HepG2 (cell line): ENCODE results near the gene DHTKD1. TPM values are rescaled to one million over a fixed set of nuclear protein-coding genes. Genes with fewer than 3 reads are reported as not detected.

Experiments
- ATF2 ChIP-seq: sonication (generic); formaldehyde crosslinking; IDR thresholded peaks from 2 replicates; pipeline ENCODE4 v1.4.0; 2020; ENCODE audit warnings: missing genetic modification reagents
- E2F1 ChIP-seq: sonication (generic); formaldehyde crosslinking; IDR thresholded peaks from 2 replicates; pipeline ENCODE4 v1.5.0; 2020; ENCODE audit warnings: missing genetic modification reagents
- EED ChIP-seq: sonication (generic); formaldehyde crosslinking; IDR thresholded peaks from 2 replicates; pipeline ENCODE4 v1.5.0; 2020; ENCODE audit warnings: mild to moderate bottlenecking, missing genetic modification reagents
- KAT7 ChIP-seq: IDR thresholded peaks from 2 replicates; pipeline ENCODE4 v1.6.1; 2018; ENCODE audit warnings: borderline replicate concordance, missing compliant biosample characterization
- MED1 ChIP-seq: sonication (generic); formaldehyde crosslinking; IDR thresholded peaks from 2 replicates; pipeline ENCODE4 v1.4.0; 2020; ENCODE audit warnings: missing genetic modification reagents
- RFXANK ChIP-seq: IDR thresholded peaks from 2 replicates; pipeline ENCODE4 v1.6.1; 2016
- SATB2 ChIP-seq: sonication (generic); formaldehyde crosslinking; IDR thresholded peaks from 2 replicates; pipeline ENCODE4 v1.5.0; 2020; ENCODE audit warnings: missing genetic modification reagents
- TFDP2 ChIP-seq: sonication (generic); formaldehyde crosslinking; IDR thresholded peaks from 2 replicates; pipeline ENCODE4 v1.4.0; 2020; ENCODE audit warnings: missing genetic modification reagents
- ZNF138 ChIP-seq: sonication (generic); formaldehyde crosslinking; IDR thresholded peaks from 2 replicates; pipeline ENCODE4 v1.5.0; 2020; ENCODE audit warnings: mild to moderate bottlenecking, low read depth, missing genetic modification reagents
- ZNF17 ChIP-seq: sonication (generic); formaldehyde crosslinking; IDR thresholded peaks from 2 replicates; pipeline ENCODE4 v1.5.0; 2020; ENCODE audit warnings: mild to moderate bottlenecking, missing genetic modification reagents
- ZSCAN31 ChIP-seq: sonication (generic); formaldehyde crosslinking; IDR thresholded peaks from 2 replicates; pipeline ENCODE4 v1.5.0; 2020; ENCODE audit warnings: low read depth, mild to moderate bottlenecking, missing genetic modification reagents
- polyA plus RNA-seq, 8 experiments: library from polyadenylated mRNA; depleted of rRNA in 3 of 8; stranded (reverse) in 7 of 8; unstranded in 1 of 8; fragments of >200 nt; fragmentation: Illumina TruSeq in 4 of 8; extraction: Trizol in 4 of 8; gene quantifications; 2 replicates each; pipeline versions ENCODE4 v1.2.1 to v1.2.3, GENCODE V29; 2011 to 2016; ENCODE audit warnings: low read depth in 4 of 8, missing spikeins in 1 of 8, mixed read lengths in 1 of 8; ENCODE audit not compliant: insufficient read depth in 1 of 8
- total RNA-seq, 5 experiments: library from RNA; depleted of rRNA; stranded (reverse); fragments of >200 nt; fragmentation: Illumina TruSeq; extraction: Trizol; gene quantifications; 2 replicates each; pipeline ENCODE4 v1.2.3, GENCODE V29; 2016; ENCODE audit warnings: low read depth in 1 of 5
- TF ChIP-seq, protein P1 (sequence below): sonication (generic); formaldehyde crosslinking; IDR thresholded peaks from 2 replicates; pipeline ENCODE4 v1.4.0; 2020; ENCODE audit warnings: missing genetic modification reagents
- TF ChIP-seq, protein P2 (sequence below): sonication (generic); formaldehyde crosslinking; IDR thresholded peaks from 2 replicates; pipeline ENCODE4 v1.4.0; 2020; ENCODE audit warnings: mild to moderate bottlenecking, missing genetic modification reagents
- TF ChIP-seq, protein P3 (sequence below): sonication (generic); formaldehyde crosslinking; IDR thresholded peaks from 2 replicates; pipeline ENCODE4 v1.5.0; 2020; ENCODE audit warnings: missing genetic modification reagents

Gene DHTKD1
- total and polyA plus RNA-seq, 2 of the 13 experiments (the other 11 are each of a cell fraction or from before 2014, with no cell fraction given) = 9.6 to 14.1 TPM

DNA sequence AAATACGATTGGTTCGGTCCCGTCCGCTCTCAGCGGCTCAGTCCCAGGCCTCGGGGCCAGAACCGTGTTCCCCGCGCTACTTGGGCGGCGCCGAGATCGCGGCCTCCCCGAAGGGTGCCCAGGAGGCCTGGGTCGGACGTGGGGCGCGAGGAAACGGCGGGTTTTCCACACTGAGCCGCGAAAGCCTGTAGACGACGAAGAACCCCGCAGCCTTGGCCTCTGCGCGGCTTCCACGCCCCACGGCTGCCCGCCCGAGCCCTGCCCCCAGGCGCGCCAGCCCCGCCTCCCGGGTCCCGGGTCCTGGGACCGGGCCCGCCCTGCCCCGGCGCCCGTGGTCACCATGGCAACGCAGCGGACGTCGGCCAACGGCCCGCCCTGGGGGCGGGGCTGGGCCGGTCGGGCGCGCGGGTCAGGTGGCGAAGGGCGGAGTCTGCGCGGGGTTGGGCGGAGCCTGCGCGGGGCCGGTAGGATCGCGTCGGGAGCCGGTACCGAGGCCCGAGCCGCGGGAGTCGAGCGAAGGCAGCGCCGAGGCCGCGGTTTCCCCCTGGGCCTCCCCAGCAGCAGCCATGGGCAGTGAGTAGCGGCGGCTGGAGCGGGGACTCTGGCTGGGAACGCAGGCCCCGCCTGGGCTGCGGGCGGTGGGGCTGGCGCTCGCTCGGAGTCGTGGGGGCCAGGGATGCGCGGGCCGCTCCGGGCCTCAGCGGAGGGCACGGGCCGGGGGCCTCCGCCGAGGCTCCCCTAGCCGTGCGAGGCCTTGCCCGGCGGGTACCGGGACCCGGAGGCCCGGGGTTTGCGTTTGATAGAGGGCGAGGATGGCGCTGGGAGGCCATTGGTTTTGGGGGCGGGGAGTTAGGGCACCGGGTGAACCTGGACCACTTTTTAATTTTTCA, 60.7 kb downstream of the DHTKD1 start, which contains the start of gene SEC61A2 (continued):
- TF ChIP-seq ZNF17 (CRISPR knock-in tag) (no peak), E2F1 (0 out of 2 replicates have a peak, but pooled peaks have one; percentile 27), MED1 (peak; percentile 65; the same call in 1 of the 2 replicates), KAT7 (0 out of 2 replicates have a peak, but pooled peaks have one; percentile 49), SATB2 (CRISPR knock-in tag) (no peak), ZNF138 (no peak), RFXANK (no peak), ZSCAN31 (CRISPR knock-in tag) (no peak), ATF2 (CRISPR knock-in tag) (no peak), TFDP2 (CRISPR knock-in tag) (peak; percentile 58), EED (CRISPR knock-in tag) (no peak)
- TF ChIP-seq, protein P1, sequence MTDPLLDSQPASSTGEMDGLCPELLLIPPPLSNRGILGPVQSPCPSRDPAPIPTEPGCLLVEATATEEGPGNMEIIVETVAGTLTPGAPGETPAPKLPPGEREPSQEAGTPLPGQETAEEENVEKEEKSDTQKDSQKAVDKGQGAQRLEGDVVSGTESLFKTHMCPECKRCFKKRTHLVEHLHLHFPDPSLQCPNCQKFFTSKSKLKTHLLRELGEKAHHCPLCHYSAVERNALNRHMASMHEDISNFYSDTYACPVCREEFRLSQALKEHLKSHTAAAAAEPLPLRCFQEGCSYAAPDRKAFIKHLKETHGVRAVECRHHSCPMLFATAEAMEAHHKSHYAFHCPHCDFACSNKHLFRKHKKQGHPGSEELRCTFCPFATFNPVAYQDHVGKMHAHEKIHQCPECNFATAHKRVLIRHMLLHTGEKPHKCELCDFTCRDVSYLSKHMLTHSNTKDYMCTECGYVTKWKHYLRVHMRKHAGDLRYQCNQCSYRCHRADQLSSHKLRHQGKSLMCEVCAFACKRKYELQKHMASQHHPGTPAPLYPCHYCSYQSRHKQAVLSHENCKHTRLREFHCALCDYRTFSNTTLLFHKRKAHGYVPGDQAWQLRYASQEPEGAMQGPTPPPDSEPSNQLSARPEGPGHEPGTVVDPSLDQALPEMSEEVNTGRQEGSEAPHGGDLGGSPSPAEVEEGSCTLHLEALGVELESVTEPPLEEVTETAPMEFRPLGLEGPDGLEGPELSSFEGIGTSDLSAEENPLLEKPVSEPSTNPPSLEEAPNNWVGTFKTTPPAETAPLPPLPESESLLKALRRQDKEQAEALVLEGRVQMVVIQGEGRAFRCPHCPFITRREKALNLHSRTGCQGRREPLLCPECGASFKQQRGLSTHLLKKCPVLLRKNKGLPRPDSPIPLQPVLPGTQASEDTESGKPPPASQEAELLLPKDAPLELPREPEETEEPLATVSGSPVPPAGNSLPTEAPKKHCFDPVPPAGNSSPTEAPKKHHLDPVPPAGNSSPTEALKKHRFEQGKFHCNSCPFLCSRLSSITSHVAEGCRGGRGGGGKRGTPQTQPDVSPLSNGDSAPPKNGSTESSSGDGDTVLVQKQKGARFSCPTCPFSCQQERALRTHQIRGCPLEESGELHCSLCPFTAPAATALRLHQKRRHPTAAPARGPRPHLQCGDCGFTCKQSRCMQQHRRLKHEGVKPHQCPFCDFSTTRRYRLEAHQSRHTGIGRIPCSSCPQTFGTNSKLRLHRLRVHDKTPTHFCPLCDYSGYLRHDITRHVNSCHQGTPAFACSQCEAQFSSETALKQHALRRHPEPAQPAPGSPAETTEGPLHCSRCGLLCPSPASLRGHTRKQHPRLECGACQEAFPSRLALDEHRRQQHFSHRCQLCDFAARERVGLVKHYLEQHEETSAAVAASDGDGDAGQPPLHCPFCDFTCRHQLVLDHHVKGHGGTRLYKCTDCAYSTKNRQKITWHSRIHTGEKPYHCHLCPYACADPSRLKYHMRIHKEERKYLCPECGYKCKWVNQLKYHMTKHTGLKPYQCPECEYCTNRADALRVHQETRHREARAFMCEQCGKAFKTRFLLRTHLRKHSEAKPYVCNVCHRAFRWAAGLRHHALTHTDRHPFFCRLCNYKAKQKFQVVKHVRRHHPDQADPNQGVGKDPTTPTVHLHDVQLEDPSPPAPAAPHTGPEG (CRISPR knock-in tag) = peak; percentile 70
- TF ChIP-seq, protein P2, sequence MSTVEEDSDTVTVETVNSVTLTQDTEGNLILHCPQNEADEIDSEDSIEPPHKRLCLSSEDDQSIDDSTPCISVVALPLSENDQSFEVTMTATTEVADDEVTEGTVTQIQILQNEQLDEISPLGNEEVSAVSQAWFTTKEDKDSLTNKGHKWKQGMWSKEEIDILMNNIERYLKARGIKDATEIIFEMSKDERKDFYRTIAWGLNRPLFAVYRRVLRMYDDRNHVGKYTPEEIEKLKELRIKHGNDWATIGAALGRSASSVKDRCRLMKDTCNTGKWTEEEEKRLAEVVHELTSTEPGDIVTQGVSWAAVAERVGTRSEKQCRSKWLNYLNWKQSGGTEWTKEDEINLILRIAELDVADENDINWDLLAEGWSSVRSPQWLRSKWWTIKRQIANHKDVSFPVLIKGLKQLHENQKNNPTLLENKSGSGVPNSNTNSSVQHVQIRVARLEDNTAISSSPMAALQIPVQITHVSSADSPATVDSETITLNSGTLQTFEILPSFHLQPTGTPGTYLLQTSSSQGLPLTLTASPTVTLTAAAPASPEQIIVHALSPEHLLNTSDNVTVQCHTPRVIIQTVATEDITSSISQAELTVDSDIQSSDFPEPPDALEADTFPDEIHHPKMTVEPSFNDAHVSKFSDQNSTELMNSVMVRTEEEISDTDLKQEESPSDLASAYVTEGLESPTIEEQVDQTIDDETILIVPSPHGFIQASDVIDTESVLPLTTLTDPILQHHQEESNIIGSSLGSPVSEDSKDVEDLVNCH (CRISPR knock-in tag) = no peak
- TF ChIP-seq, protein P3, sequence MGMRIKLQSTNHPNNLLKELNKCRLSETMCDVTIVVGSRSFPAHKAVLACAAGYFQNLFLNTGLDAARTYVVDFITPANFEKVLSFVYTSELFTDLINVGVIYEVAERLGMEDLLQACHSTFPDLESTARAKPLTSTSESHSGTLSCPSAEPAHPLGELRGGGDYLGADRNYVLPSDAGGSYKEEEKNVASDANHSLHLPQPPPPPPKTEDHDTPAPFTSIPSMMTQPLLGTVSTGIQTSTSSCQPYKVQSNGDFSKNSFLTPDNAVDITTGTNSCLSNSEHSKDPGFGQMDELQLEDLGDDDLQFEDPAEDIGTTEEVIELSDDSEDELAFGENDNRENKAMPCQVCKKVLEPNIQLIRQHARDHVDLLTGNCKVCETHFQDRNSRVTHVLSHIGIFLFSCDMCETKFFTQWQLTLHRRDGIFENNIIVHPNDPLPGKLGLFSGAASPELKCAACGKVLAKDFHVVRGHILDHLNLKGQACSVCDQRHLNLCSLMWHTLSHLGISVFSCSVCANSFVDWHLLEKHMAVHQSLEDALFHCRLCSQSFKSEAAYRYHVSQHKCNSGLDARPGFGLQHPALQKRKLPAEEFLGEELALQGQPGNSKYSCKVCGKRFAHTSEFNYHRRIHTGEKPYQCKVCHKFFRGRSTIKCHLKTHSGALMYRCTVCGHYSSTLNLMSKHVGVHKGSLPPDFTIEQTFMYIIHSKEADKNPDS (CRISPR knock-in tag) = no peak
